Uterus (tissue), 4 donors: Measurements from ENCODE around the gene PRRT1. TPM values are rescaled to one million over a fixed set of nuclear protein-coding genes. Genes with fewer than 3 reads are reported as not detected.
"Not testable (repeated sequence)": the region's sequence is repeated elsewhere in the genome, so short reads cannot be mapped to it uniquely, and the experiment has no call there.

Experiments
- DNase-seq, 2 donors: peaks; one replicate each; pipeline ENCODE4 v3.0.0-alpha.2; 2019 to 2020
- H3K27ac ChIP-seq, 2 donors: fragments of 200-600 bp; sonication (generic); 1 replicate in 1 of 2; 2 replicates in 1 of 2; pipeline ENCODE4 v1.5.1; 2016 to 2018
- H3K27me3 ChIP-seq, 2 donors: fragments of 200-600 bp; sonication (generic); one replicate each; pipeline ENCODE4 v1.5.1; 2018 to 2019; ENCODE audit warnings: control low read depth in 1 of 2
- H3K36me3 ChIP-seq, 2 donors: fragments of 200-600 bp; sonication (generic); one replicate each; pipeline ENCODE4 v1.5.1; 2019; ENCODE audit warnings: control low read depth in 1 of 2
- H3K4me1 ChIP-seq, 2 donors: fragments of 200-600 bp; sonication (generic); one replicate each; pipeline ENCODE4 v1.5.1; 2018 to 2019; ENCODE audit warnings: control low read depth in 1 of 2
- H3K4me3 ChIP-seq, 2 donors: fragments of 200-600 bp; sonication (generic); 1 replicate in 1 of 2; 2 replicates in 1 of 2; pipeline ENCODE4 v1.5.1; 2018 to 2019; ENCODE audit warnings: mild to moderate bottlenecking in 1 of 2
- H3K9me3 ChIP-seq, 2 donors: fragments of 200-600 bp; sonication (generic); one replicate each; pipeline ENCODE4 v1.5.1; 2019; ENCODE audit warnings: control low read depth in 1 of 2
- CTCF ChIP-seq, 4 experiments: fragments of 200-600 bp in 2 of 4; fragments of 450-650 bp in 2 of 4; sonication (generic) in 2 of 4; IDR thresholded peaks; one replicate each; pipeline ENCODE4 v1.5.1; 2016 to 2019; ENCODE audit warnings: antibody characterized with exemption in 4 of 4, mild to moderate bottlenecking in 2 of 4, moderate library complexity in 1 of 4
- POLR2A ChIP-seq, 2 donors: fragments of 450-650 bp; IDR thresholded peaks; one replicate each; pipeline ENCODE4 v1.6.1; 2016; ENCODE audit warnings: antibody characterized with exemption in 2 of 2, mild to moderate bottlenecking in 1 of 2, moderate library complexity in 1 of 2
- intact Hi-C: fragments of 100-400 bp; cut with DNase I; formaldehyde crosslinking; loops from one replicate; pipeline ENCODE4 v1.15.1; 2023; ENCODE audit warnings: low total_unique reads
- total RNA-seq, 4 donors: library from RNA; depleted of rRNA in 3 of 4; stranded (reverse); fragments of >200 nt in 3 of 4; gene quantifications; one replicate each; pipeline versions ENCODE4 v1.1.0 to v1.2.4, GENCODE V29; 2014 to 2023
- donor health status: DM: yes; HTN: yes; CAD: no.

PRRT1 gene
- total RNA-seq, 4 donors from 2014 or later = 8.0 to 9.4 TPM; not detected in 2

- H3K4me3 ChIP-seq = peak within 1 kb of the TSS; percentile 85 to 98
- H3K4me1 ChIP-seq = no peaks in the 10 kb centered on the region
- no peaks in the 10 kb centered on the region for H3K27me3 ChIP-seq
- peak within 1 kb of the TSS; percentile 98 to 100 for H3K27ac ChIP-seq
- DNase-seq = peak; percentile 91 to 97
- no peaks in the 10 kb centered on the region for H3K9me3 ChIP-seq
- TF ChIP-seq CTCF (IDR thresholded peaks at IDR 0.05) (peak in 2 of 4 experiments; percentile 11 to 22), POLR2A (IDR thresholded peaks at IDR 0.05) (peak; percentile 86 to 96)
- H3K36me3 ChIP-seq = no peaks in the 10 kb centered on the region
- intact Hi-C loops = no loop called here
These were observed 38.5 kb upstream of the PRRT1 start, which contains the start of gene PBX2 for GRCh38 chr6:32190054-32190851. Gene PBX2, minus strand, starts transcription at chr6:32190202. Its CDS starts 287 bp downstream, at chr6:32189915.

- peak overlapping the region; percentile 98 to 100 for H3K27ac ChIP-seq
- no peaks in the 10 kb centered on the region for H3K36me3 ChIP-seq
- no peaks in the 10 kb centered on the region for H3K4me1 ChIP-seq
- TF ChIP-seq CTCF (IDR thresholded peaks at IDR 0.05) = no peak
- no peak for TF ChIP-seq POLR2A (IDR thresholded peaks at IDR 0.05)
- no peaks in the 10 kb centered on the region for H3K27me3 ChIP-seq
- H3K4me3 ChIP-seq = peak overlapping the region; percentile 85 to 98
- peak in 1 of 2 donors; percentile 57 for DNase-seq
- intact Hi-C loops = no loop called here
- no peaks in the 10 kb centered on the region for H3K9me3 ChIP-seq
These were observed 38.0 kb upstream of the PRRT1 start for GRCh38 chr6:32189742-32190053.

- Histone ChIP-seq H3K27ac (peak overlapping the region; percentile 98 to 100), H3K4me3 (peak overlapping the region; percentile 85 to 98), H3K36me3 (no peaks in the 10 kb centered on the region), H3K9me3 (no peaks in the 10 kb centered on the region), H3K4me1 (no peaks in the 10 kb centered on the region), H3K27me3 (no peaks in the 10 kb centered on the region)
- no peak for DNase-seq
- TF ChIP-seq POLR2A (IDR thresholded peaks at IDR 0.05) (no peak), CTCF (IDR thresholded peaks at IDR 0.05) (no peak)
- intact Hi-C loops = no loop called here
These were observed 37.5 kb upstream of the PRRT1 start for GRCh38 chr6:32189069-32189741.

- Histone ChIP-seq H3K27ac (peak overlapping the region; percentile 98 to 100), H3K27me3 (no peaks in the 10 kb centered on the region), H3K36me3 (no peaks in the 10 kb centered on the region), H3K4me1 (no peaks in the 10 kb centered on the region), H3K9me3 (no peaks in the 10 kb centered on the region), H3K4me3 (peak overlapping the region; percentile 85 to 98)
- intact Hi-C loops = no loop called here
- DNase-seq = peak; percentile 68 to 73
- TF ChIP-seq POLR2A (IDR thresholded peaks at IDR 0.05) (peak in 1 of 2 donors; percentile 8), CTCF (IDR thresholded peaks at IDR 0.05) (no peak)
These were observed 36.8 kb upstream of the PRRT1 start for GRCh38 chr6:32188381-32189068.

- Histone ChIP-seq H3K27ac (peak overlapping the region; percentile 98 to 100), H3K4me3 (peak overlapping the region in 1 of 2 donors; percentile 85)
- DNase-seq, intact Hi-C loops, H3K4me1 ChIP-seq, H3K27me3 ChIP-seq, H3K9me3 ChIP-seq, H3K36me3 ChIP-seq: not testable (repeated sequence)
These were observed 36.1 kb upstream of the PRRT1 start for GRCh38 chr6:32187725-32188380.
